Fibroblast of lung (primary cell): ENCODE results near the gene CD59. TPM values are rescaled to one million over a fixed set of nuclear protein-coding genes. Genes with fewer than 3 reads are reported as not detected.

Experiments used
- DNase-seq, 2 donors: peaks; one replicate each; pipeline versions ENCODE4 v3.0.0 to v3.0.0-alpha.2; 2010; ENCODE audit warnings: low read depth in 2 of 2
- H2AFZ ChIP-seq: 2 replicates; pipeline ENCODE4 v1.5.1; 2012; ENCODE audit warnings: low read length, control low read depth, inconsistent platforms
- H3K27ac ChIP-seq: 2 replicates; pipeline ENCODE4 v1.5.1; 2011; ENCODE audit warnings: low read length, control low read depth; ENCODE audit not compliant: insufficient read depth
- H3K27me3 ChIP-seq: 2 replicates; pipeline ENCODE4 v1.5.1; 2011; ENCODE audit warnings: mild to moderate bottlenecking, low read length; ENCODE audit not compliant: control insufficient read depth, insufficient read depth
- H3K36me3 ChIP-seq: 2 replicates; pipeline ENCODE4 v1.5.1; 2011; ENCODE audit warnings: low read length; ENCODE audit not compliant: control insufficient read depth, insufficient read depth
- H3K4me1 ChIP-seq: 2 replicates; pipeline ENCODE4 v1.5.1; 2011; ENCODE audit warnings: low read length; ENCODE audit not compliant: control insufficient read depth, insufficient read depth; ENCODE audit errors: extremely low read depth
- H3K4me2 ChIP-seq: 2 replicates; pipeline ENCODE4 v1.5.1; 2011; ENCODE audit warnings: low read length, control low read depth; ENCODE audit not compliant: insufficient read depth; ENCODE audit errors: extremely low read depth
- H3K4me3 ChIP-seq, 4 experiments: fragments of 200-600 bp in 1 of 4; sonication (generic) in 1 of 4; replicated peaks in 1 of 4; 2 replicates each; pipeline ENCODE4 v1.5.1; 2011 to 2016; ENCODE audit warnings: low read length in 4 of 4, low read depth in 3 of 4, mild to moderate bottlenecking in 3 of 4, control low read depth in 2 of 4, inconsistent platforms in 1 of 4, mixed read lengths in 1 of 4; ENCODE audit not compliant: insufficient read depth in 1 of 4; ENCODE audit errors: control extremely low read depth in 1 of 4
- H3K79me2 ChIP-seq: 2 replicates; pipeline ENCODE4 v1.5.1; 2012; ENCODE audit warnings: mild to moderate bottlenecking, low read length, inconsistent platforms; ENCODE audit not compliant: control insufficient read depth, insufficient read depth
- H3K9ac ChIP-seq: 2 replicates; pipeline ENCODE4 v1.5.1; 2011; ENCODE audit warnings: mild to moderate bottlenecking, low read length, control low read depth; ENCODE audit not compliant: insufficient read depth
- H3K9me3 ChIP-seq: 2 replicates; pipeline ENCODE4 v1.5.1; 2012; ENCODE audit warnings: low read depth, low read length; ENCODE audit not compliant: control insufficient read depth, insufficient read depth
- H4K20me1 ChIP-seq: 2 replicates; pipeline ENCODE4 v1.5.1; 2011; ENCODE audit warnings: low read length; ENCODE audit not compliant: control insufficient read depth, insufficient read depth; ENCODE audit errors: extremely low read depth
- EZH2 ChIP-seq: IDR thresholded peaks from 2 replicates; pipeline ENCODE4 v1.5.1; 2012; ENCODE audit warnings: low read length, control low read depth, mild to moderate bottlenecking; ENCODE audit errors: missing control alignments
- polyA plus RNA-seq, 2 donors: library from polyadenylated mRNA; depleted of rRNA in 1 of 2; stranded (reverse) in 1 of 2; unstranded in 1 of 2; fragments of >200 nt; gene quantifications; 2 replicates each; pipeline ENCODE4 v1.2.1, GENCODE V29; 2011 to 2012; ENCODE audit warnings: missing spikeins in 1 of 2
- total RNA-seq: library from RNA; depleted of rRNA; stranded (reverse); fragments of >200 nt; gene quantifications from 2 replicates; pipeline ENCODE4 v1.2.1, GENCODE V29; 2014
- TF ChIP-seq, protein P1 (sequence below), 2 donors: IDR thresholded peaks in 1 of 2; conservative IDR thresholded peaks in 1 of 2; 1 replicate in 1 of 2; 2 replicates in 1 of 2; pipeline ENCODE4 v1.5.1; 2011 to 2012; ENCODE audit warnings: low read length in 2 of 2, control low read depth in 1 of 2, inconsistent platforms in 1 of 2, low read depth in 1 of 2, mild to moderate bottlenecking in 1 of 2

CD59 gene
- total and polyA plus RNA-seq, 2 donors (not counting 1 experiment from before 2014, with no cell fraction given) = 380 to 1,165 TPM

DNA sequence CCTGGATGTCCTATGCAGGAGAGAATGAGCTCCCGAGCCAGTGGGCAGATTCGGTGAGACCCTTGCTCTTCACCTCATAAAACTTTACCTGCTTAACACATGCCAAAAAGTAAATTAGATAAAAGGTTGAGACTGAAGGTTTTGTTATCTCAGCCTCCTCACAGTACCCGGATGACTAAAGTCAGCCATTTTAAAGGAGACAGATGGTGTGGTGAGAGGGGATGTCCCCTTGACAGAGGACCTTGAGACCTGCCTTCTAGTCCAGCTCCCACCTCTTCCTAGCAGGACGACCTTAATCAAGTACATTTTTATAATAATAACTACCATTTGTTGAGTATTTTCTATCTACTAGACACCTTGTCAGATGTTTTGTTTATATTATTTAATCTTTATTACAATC is 75.3 kb downstream of the CD59 start:
- H4K20me1 ChIP-seq = no peaks in the 10 kb centered on the region
- H3K79me2 ChIP-seq = no peaks in the 10 kb centered on the region
- H3K27ac ChIP-seq = no peak overlapping the region
- no peaks in the 10 kb centered on the region for H3K36me3 ChIP-seq
- H3K4me1 ChIP-seq = no peaks in the 10 kb centered on the region
- H3K4me2 ChIP-seq = no peak overlapping the region
- TF ChIP-seq, protein P1, sequence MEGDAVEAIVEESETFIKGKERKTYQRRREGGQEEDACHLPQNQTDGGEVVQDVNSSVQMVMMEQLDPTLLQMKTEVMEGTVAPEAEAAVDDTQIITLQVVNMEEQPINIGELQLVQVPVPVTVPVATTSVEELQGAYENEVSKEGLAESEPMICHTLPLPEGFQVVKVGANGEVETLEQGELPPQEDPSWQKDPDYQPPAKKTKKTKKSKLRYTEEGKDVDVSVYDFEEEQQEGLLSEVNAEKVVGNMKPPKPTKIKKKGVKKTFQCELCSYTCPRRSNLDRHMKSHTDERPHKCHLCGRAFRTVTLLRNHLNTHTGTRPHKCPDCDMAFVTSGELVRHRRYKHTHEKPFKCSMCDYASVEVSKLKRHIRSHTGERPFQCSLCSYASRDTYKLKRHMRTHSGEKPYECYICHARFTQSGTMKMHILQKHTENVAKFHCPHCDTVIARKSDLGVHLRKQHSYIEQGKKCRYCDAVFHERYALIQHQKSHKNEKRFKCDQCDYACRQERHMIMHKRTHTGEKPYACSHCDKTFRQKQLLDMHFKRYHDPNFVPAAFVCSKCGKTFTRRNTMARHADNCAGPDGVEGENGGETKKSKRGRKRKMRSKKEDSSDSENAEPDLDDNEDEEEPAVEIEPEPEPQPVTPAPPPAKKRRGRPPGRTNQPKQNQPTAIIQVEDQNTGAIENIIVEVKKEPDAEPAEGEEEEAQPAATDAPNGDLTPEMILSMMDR (conservative IDR thresholded peaks at IDR 0.05 in 1 of 2, IDR thresholded peaks at IDR 0.05 in 1 of 2; ENCODE audit: low read depth in 1 of 2, low read length in 2 of 2) = no peak
- TF ChIP-seq EZH2 = no peak
- no peak for DNase-seq
- H3K9ac ChIP-seq = no peak overlapping the region
- H3K4me3 ChIP-seq = no peak overlapping the region
- H2AFZ ChIP-seq = no peak overlapping the region
- no peaks in the 10 kb centered on the region for H3K27me3 ChIP-seq
- H3K9me3 ChIP-seq = no peaks in the 10 kb centered on the region

DNA sequence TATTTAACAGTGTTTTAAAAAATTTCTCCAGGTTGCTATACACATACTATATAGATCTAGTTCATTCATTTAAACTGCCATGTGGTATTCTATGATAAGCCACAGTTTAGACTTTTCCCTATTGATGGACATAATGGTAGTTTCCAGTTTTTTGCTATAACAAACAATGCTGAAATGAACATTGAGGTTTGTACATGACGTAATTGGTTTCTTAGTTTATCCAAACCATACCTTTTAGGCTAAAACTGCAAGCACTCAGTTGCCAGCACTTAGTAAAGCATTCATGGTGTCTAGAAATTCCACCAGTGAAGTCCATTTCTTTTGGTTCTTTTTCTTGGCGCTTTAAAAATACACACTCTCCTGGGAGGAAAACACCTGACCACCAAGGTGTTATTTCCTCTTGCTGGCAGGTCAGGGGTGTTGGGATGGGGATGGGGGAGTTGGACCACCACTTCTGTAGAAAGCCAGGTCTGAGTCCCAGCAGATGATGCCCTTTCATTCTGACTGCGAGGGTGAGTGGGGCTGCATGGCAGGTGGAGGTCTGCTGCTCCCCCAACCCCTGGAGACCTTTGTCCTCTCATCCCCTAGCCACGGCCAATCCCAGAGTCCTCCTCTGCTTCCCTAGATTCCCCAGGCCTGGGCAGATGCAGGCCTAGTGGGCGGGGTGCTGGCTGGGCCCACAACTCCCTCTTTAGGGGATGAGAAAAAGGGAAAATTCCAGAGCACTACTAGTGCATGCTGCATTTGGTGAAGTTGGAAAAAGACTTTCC is 76.7 kb downstream of the CD59 start:
- Histone ChIP-seq H4K20me1 (no peaks in the 10 kb centered on the region), H3K27ac (no peak overlapping the region), H3K4me3 (no peak overlapping the region), H3K36me3 (no peaks in the 10 kb centered on the region), H2AFZ (no peak overlapping the region), H3K4me2 (no peak overlapping the region), H3K9me3 (no peaks in the 10 kb centered on the region), H3K27me3 (no peaks in the 10 kb centered on the region), H3K9ac (no peak overlapping the region), H3K79me2 (no peaks in the 10 kb centered on the region), H3K4me1 (no peaks in the 10 kb centered on the region)
- DNase-seq = no peak
- TF ChIP-seq EZH2 = no peak
- TF ChIP-seq, protein P1 (conservative IDR thresholded peaks at IDR 0.05 in 1 of 2, IDR thresholded peaks at IDR 0.05 in 1 of 2; ENCODE audit: low read depth in 1 of 2, low read length in 2 of 2) = no peak

DNA sequence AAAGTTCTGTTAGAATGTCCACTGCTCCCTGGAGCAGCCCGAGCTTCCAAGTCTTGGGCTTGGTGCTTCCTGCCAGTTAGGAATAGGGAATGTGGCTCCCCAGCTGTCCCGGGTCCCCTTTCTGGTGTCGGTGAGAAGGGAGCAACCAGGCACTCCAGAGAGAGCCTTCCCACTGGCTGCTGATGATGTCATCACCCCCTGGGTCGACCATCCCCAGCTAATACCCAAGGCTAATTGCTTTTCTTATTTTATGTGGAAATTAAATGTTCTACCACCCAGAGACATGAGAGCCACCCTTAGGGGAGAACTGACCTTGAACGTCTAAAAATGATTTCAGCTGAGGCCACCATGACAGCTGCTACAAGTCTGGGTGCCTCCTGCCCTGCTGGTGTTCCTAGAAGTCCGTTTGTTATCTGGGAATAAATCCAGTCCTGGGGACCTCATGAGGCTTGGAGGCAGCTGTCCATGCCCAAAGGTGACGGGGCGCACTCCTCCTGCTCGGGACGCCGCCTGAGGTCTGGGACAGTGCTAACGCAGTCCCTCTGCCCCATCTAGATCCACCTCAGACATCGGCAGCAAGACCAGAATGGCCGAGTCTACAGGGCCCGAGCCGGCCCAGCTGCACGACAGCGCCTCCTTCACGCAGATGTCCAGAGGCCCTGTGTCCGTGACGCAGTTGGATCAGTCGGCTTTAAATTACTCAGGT is 77.9 kb downstream of the CD59 start:
- H4K20me1 ChIP-seq = no peaks in the 10 kb centered on the region
- no peak for DNase-seq
- no peak for TF ChIP-seq EZH2
- TF ChIP-seq, protein P1 (conservative IDR thresholded peaks at IDR 0.05 in 1 of 2, IDR thresholded peaks at IDR 0.05 in 1 of 2; ENCODE audit: low read depth in 1 of 2, low read length in 2 of 2) = no peak
- no peak overlapping the region for H2AFZ ChIP-seq
- no peaks in the 10 kb centered on the region for H3K4me1 ChIP-seq
- H3K27me3 ChIP-seq = no peaks in the 10 kb centered on the region
- H3K4me3 ChIP-seq = no peak overlapping the region
- H3K36me3 ChIP-seq = no peaks in the 10 kb centered on the region
- no peaks in the 10 kb centered on the region for H3K9me3 ChIP-seq
- H3K4me2 ChIP-seq = no peak overlapping the region
- H3K9ac ChIP-seq = no peak overlapping the region
- H3K27ac ChIP-seq = no peak overlapping the region
- H3K79me2 ChIP-seq = no peaks in the 10 kb centered on the region
